WTC11 (cell line): ENCODE data around the gene COL3A1.

Source experiments
- ATF1 ChIP-seq: sonication (generic); formaldehyde crosslinking; IDR thresholded peaks from 2 replicates; pipeline ENCODE4 v1.8.1; 2023; ENCODE audit warnings: mild to moderate bottlenecking, moderate library complexity, missing genetic modification reagents
- CTCF ChIP-seq: fragments of 200-600 bp; IDR thresholded peaks from 2 replicates; pipeline ENCODE4 v1.8.0; 2022; ENCODE audit warnings: antibody characterized with exemption
- JUN ChIP-seq: sonication (generic); formaldehyde crosslinking; IDR thresholded peaks from 2 replicates; pipeline ENCODE4 v1.8.0; 2023; ENCODE audit warnings: mild to moderate bottlenecking, missing genetic modification reagents
- MXD4 ChIP-seq: fragments of 250-450 bp; sonication (Bioruptor Pico); IDR thresholded peaks from 2 replicates; pipeline ENCODE4 v1.8.0; 2021; ENCODE audit warnings: mild to moderate bottlenecking, moderate library complexity, borderline replicate concordance
- NR2C2 ChIP-seq: sonication (generic); formaldehyde crosslinking; IDR thresholded peaks from 2 replicates; pipeline ENCODE4 v1.8.0; 2022; ENCODE audit warnings: mild to moderate bottlenecking, missing genetic modification reagents
- SP1 ChIP-seq: sonication (generic); formaldehyde crosslinking; conservative IDR thresholded peaks from 2 replicates; pipeline ENCODE4 v1.8.1; 2022; ENCODE audit warnings: missing genetic modification reagents
- TF ChIP-seq, protein P1 (sequence below): sonication (generic); formaldehyde crosslinking; conservative IDR thresholded peaks from 2 replicates; pipeline ENCODE4 v1.8.1; 2023; ENCODE audit warnings: mild to moderate bottlenecking, low read depth, missing genetic modification reagents, moderate library complexity

- TF ChIP-seq NR2C2 (CRISPR knock-in tag) (no peak), MXD4 (no peak), CTCF (no peak), ATF1 (no peak), JUN (CRISPR knock-in tag) (no peak), SP1 (CRISPR knock-in tag) (no peak)
- TF ChIP-seq, protein P1, sequence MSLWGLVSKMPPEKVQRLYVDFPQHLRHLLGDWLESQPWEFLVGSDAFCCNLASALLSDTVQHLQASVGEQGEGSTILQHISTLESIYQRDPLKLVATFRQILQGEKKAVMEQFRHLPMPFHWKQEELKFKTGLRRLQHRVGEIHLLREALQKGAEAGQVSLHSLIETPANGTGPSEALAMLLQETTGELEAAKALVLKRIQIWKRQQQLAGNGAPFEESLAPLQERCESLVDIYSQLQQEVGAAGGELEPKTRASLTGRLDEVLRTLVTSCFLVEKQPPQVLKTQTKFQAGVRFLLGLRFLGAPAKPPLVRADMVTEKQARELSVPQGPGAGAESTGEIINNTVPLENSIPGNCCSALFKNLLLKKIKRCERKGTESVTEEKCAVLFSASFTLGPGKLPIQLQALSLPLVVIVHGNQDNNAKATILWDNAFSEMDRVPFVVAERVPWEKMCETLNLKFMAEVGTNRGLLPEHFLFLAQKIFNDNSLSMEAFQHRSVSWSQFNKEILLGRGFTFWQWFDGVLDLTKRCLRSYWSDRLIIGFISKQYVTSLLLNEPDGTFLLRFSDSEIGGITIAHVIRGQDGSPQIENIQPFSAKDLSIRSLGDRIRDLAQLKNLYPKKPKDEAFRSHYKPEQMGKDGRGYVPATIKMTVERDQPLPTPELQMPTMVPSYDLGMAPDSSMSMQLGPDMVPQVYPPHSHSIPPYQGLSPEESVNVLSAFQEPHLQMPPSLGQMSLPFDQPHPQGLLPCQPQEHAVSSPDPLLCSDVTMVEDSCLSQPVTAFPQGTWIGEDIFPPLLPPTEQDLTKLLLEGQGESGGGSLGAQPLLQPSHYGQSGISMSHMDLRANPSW (CRISPR knock-in tag) = no peak
Measured at GRCh38 chr2:188944442-188944841, 29.7 kb upstream of the COL3A1 start.
